HL-60/S4 treated with phorbol 12-myristate 13-acetate at 8.2 ng/mL for 4 days and 3 days (cell line): ENCODE results near the gene B3GAT3.
"Not testable (repeated sequence)": the region's sequence is repeated elsewhere in the genome, so short reads cannot be mapped to it uniquely, and the experiment has no call there.

Source experiments
- in situ Hi-C: fragments of 300-500 bp; cut with MboI; formaldehyde crosslinking; loops from 2 replicates; pipeline ENCODE4 v1.15.0; 2022; ENCODE audit warnings: low sequenced_read_pairs

The B3GAT3 gene

DNA sequence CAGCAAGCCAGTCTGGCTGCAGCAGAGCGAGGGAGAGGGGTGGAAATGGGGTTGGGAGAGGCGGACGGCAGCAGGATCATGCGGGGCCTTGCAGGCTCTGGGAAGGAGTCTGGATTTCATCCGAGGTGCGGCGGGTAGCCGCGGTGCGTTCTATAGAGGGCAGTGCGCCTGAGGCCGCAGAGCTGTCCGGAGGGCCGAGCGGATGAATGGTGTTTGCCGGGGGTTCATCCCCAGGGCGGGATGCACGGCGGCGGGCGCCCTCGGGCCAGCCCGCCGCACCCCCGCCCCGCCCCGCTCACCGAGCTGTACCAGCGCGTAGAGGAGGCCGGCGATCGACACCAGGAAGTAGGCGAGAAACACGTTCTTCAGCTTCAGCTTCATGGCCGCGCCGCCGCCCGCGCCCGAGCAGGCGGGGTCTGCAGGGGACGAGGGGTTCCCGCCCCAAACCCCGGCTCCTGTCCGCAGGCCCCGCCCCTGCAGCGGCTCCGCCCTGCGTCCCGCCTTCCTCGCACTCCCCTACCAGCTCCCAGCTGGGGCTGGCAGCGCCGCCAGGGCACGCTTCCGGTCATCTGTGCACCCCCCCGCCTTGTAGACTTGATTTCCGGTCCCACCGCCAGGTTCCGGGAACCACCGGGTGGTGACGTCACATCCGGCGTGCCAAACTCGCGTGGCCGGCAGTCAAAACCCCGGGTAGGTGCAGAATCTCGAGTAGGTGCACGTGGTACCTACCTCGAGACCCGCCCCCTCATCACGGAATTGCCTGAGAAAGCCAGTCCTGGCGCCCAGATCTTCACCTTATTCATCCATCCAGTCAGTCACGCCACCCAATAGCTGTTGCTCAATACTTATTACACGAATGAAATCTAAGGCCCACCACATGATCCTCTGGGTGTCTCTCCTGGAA, at the start of gene B3GAT3:
TSS of gene B3GAT3 (minus strand) at position 420 of the 904 bp plus-strand sequence. CDS start at position 381, 39 bp downstream.
- in situ Hi-C loops, result no loop called here

GRCh38 chr11:62671236-62671607, 49.4 kb upstream of the B3GAT3 start:
- in situ Hi-C loops, result no loop called here

DNA sequence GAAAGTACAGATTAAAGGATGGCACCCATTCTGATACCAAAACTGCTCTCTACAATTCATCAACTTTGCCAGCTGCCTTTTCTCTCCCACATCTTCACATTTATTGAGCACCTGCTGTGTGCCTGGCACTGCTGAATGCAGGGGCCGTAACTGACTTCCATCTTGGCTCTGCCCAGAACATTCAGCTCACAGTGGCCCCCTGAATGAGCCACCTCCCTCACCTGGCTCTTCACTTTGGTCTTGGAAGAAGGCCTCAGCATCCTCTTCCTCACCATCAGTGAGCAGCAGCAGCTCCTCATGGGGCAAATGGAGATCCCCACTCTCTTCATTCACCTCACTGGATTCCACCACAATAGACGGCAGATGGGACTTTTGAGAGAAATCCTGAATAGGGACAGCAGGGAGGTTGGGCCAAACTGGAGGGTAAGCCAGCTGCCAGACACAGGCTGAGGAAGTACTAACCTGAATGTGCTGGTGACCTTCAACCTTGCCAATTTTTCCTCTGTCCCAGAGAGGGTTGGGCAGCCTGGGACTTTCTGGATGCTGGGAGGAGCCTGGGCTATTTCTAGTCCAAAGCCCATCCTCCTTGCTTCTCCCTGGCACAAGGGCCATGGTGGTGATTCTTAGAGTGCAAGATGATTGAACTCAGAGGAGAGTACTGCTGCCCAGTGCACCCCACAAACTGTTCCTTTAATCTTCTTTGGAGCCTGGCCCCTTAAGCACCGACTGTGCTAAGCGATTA, 47.8 kb upstream of the B3GAT3 start:
- in situ Hi-C loops, result no loop called here

DNA sequence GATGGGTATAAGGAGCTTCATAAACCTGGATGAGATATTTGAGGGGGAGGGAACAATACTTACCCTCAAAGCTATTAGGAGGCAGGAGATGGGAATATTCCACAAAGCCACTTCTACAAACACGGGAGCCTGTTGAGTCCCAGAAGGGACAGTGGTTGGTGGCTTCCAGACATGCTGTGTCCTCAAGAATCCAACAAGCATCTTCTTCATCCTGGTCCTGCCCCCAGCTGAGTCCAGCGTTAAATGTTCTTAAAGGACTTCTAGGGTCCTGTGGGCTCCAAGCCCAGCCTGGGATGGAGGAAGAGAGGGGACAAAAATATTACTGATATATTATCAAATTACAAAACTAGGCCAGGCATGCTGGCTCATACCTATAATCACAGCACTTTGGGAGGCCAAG, 45.7 kb upstream of the B3GAT3 start:
- in situ Hi-C loops, result no loop called here

- in situ Hi-C loops, result no loop called here
Measured at GRCh38 chr11:62666259-62666926, 44.6 kb upstream of the B3GAT3 start.

GRCh38 chr11:62665599-62666258, 43.9 kb upstream of the B3GAT3 start:
- in situ Hi-C loops, result no loop called here

- in situ Hi-C loops, result no loop called here
Measured at GRCh38 chr11:62665075-62665598, 43.4 kb upstream of the B3GAT3 start, which contains the start of the genes C11orf98 and CSKMT. Gene C11orf98, minus strand, starts transcription at chr11:62665210. Its CDS starts 41 bp downstream, at chr11:62665169. Gene CSKMT, plus strand, starts transcription at chr11:62665312. Its CDS starts 568 bp downstream, at chr11:62665880.

- in situ Hi-C loops, result no loop called here
Measured at GRCh38 chr11:62664405-62665074, 42.8 kb upstream of the B3GAT3 start.

DNA sequence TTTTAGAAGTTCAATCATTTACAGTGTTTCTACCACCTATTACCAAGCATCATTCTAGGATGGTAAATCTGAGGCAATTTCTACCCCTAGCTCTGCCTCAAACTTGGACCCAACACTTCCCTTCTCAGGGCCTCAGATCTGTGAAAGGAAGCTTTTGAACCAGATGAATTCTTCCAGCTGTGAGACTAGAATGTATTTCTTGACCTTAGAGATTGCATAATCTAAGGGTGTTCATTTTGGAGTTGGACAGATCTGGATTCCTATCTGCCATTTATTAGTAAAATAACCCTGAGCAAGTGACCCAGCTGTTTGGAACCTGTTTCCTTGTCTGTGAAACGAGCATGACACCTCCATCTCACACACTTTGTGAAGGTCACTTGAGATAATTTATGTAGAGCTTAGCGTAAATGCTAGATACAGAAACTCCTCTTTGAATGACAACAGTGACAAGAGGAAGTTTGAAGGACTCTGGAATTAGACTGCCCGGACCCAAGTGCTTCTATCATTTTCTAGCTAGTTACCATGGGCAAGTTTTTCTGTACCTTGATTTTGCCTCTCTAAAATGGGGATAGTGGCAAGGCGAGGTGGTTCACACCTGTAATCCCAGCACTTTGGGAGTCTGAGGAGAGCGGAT, 35.1 kb upstream of the B3GAT3 start:
- in situ Hi-C loops, result no loop called here

DNA sequence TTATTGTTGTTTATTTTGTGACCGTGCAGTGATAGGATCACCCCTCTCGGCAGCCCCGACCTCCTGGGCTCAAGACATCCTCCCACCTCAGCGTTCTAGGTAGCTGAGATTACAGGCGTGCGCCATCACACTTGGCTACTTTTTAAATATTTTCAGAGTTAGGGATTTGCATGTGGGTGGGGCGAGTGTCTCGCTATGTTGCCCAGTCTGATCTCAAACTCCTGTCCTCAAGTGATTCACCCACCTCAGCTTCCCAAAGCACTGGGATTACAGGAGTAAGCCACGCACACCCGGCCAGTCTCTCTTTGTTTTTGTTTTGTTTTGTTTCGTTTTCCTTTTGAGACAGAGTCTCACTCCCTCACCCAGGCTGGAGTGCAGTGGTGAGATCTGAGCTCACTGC, 32.5 kb upstream of the B3GAT3 start:
- in situ Hi-C loops, result no loop called here

- in situ Hi-C loops, result no loop called here
Measured at GRCh38 chr11:62652161-62653006, 30.6 kb upstream of the B3GAT3 start.

GRCh38 chr11:62650283-62650682, 28.5 kb upstream of the B3GAT3 start:
- in situ Hi-C loops, result not testable (repeated sequence)

- in situ Hi-C loops, result no loop called here
Measured at GRCh38 chr11:62649486-62649885, 27.7 kb upstream of the B3GAT3 start.

DNA sequence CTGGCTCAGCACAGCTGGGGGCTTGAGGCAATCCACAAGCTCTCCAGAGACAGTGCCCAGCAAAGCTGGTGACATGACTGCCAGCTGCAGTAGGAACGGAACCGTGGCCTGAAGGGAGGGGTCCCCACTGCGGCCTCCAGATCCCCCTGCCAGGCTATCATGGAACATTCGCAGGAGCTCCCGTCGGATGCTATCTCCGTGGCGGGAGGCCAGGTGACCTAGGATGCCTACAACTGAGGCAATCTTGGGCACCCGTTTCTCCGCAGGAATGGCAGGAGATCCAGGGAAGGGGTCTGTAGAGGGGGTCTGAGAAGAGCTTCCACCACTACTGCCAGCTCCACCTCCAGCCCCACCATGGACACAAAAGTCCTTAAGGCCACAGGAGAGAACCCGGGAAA, 27.2 kb upstream of the B3GAT3 start:
- in situ Hi-C loops, result no loop called here

DNA sequence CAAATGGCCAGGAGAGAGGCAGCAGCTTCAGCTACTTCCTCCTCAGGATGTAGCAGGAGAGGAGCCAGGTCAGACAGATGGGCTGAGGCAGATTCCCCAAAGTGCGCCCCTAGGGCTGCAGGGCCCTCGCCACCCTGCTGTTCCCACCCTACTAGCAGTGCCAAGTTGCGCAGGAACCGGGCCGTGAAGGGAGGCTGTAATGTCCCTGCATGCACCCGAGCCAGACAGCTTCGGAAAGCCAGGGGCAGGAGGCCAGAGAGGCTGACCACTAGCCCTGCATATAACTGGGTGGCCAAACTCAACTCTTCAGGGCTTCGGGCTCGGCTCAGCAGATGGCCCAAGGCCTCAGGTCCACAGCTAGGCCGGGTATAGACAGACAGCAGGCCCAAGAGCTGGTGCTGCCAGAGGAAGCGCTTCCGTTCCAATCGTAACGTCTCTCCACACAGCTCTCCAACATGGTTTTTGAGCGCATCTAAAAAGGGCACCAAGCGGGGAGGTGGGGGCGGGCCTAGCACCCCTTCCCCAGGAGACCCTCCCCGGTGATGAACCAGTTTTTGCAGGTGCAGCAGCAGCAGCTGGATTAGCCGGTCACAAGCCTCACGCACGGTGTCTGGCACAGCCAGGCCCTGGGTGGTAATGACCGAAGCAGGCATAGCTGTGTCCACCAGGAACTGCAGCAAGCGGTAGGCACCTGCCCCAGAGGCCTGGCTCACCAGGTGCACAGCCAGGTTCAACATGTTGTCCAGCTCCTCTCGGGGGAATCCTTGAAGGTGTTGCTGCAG, 26.6 kb upstream of the B3GAT3 start:
- in situ Hi-C loops, result no loop called here

DNA sequence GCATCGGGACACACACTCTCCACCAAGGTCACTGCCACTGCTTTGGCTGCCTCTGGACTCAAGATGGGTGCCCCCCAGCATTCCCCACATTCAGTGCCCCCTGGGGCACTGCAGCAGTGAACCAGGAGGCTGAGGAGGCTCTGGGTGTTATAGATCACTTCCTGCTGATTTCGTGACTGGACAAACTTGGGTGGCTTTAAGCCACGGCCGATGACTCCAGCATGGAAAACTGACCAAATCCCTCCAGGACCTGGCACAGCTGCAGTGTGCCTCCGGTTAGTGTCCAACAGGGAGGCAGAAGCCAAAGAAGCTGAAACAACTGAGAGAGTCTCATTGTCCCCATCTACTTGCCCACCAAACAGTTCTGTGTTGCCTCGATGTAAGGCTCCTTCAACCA, 25.8 kb upstream of the B3GAT3 start:
- in situ Hi-C loops, result no loop called here

DNA sequence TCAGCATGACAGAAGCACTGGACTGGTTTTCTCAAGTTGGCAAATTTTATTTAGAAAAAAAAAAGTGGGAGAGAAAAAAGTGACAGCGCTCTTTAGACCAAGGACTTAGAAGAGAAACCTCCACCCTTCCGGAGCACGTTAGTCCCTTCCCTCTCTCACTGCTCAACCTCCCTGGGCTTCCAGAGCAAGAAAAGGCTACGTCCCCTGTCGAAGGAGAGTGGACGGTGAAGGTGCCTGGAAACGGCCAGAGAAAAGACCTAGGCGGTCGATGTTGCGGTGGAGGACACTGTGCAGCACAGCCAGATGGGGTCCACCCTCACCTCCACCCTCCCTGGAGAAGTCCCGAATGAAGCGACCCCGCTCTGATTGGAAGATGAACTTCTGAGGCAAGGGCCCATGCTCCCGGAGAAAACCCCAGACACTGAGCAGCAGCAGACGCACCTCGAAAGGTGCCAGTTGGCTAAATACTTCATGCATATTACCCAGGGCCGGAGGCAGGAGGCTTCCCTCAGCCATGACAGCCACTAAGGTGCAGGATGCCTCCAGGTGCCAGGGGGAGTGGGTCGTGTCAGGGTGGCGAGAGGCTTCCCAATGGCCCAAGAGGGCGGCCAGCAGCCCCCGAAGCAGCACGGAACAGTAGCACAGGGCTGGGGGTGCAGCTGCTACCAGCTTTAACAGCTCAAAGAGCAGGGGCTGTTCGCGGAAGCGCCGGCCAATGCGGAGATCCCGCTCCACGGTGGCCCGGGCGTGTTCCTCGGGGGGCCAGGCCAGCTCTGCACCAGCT, 25.2 kb upstream of the B3GAT3 start:
- in situ Hi-C loops, result no loop called here
